ENCODE results near the gene FARP1.

The FARP1 gene

GRCh38 chr13:98279473-98280175 lies 136.7 kb downstream of the FARP1 start:
- H3K4me3 ChIP-seq (ENCODE audit: control insufficient read depth, low read depth, low read length): no peak overlapping the region
- DNase-seq (ENCODE audit: low read depth): no peak
- TF ChIP-seq CTCF (conservative IDR thresholded peaks at IDR 0.05; ENCODE audit: control insufficient read depth, insufficient read depth, low read depth, low read length): no peak

- TF ChIP-seq CTCF (conservative IDR thresholded peaks at IDR 0.05; ENCODE audit: control insufficient read depth, insufficient read depth, low read depth, low read length): no peak
- no peak for DNase-seq (ENCODE audit: low read depth)
- H3K4me3 ChIP-seq (ENCODE audit: control insufficient read depth, low read depth, low read length): no peak overlapping the region
Measured at GRCh38 chr13:98280176-98280510, 137.2 kb downstream of the FARP1 start.

GRCh38 chr13:98284679-98285078 lies 141.8 kb downstream of the FARP1 start:
- no peak for DNase-seq (ENCODE audit: low read depth)
- TF ChIP-seq CTCF (conservative IDR thresholded peaks at IDR 0.05; ENCODE audit: control insufficient read depth, insufficient read depth, low read depth, low read length): no peak
- no peak overlapping the region for H3K4me3 ChIP-seq (ENCODE audit: control insufficient read depth, low read depth, low read length)

GRCh38 chr13:98285317-98285716 lies 142.4 kb downstream of the FARP1 start:
- H3K4me3 ChIP-seq (ENCODE audit: control insufficient read depth, low read depth, low read length): no peak overlapping the region
- no peak for TF ChIP-seq CTCF (conservative IDR thresholded peaks at IDR 0.05; ENCODE audit: control insufficient read depth, insufficient read depth, low read depth, low read length)
- no peak for DNase-seq (ENCODE audit: low read depth)

- TF ChIP-seq CTCF (conservative IDR thresholded peaks at IDR 0.05; ENCODE audit: control insufficient read depth, insufficient read depth, low read depth, low read length): no peak
- no peak overlapping the region for H3K4me3 ChIP-seq (ENCODE audit: control insufficient read depth, low read depth, low read length)
Measured at GRCh38 chr13:98285852-98286594, 143.1 kb downstream of the FARP1 start.

GRCh38 chr13:98286799-98287198 lies 143.9 kb downstream of the FARP1 start:
- TF ChIP-seq CTCF (conservative IDR thresholded peaks at IDR 0.05; ENCODE audit: control insufficient read depth, insufficient read depth, low read depth, low read length): no peak
- H3K4me3 ChIP-seq (ENCODE audit: control insufficient read depth, low read depth, low read length): no peak overlapping the region
- no peak for DNase-seq (ENCODE audit: low read depth)

More at GRCh38 chr13:98285852-98286594, 143.1 kb downstream of the FARP1 start:
- no peak for DNase-seq (ENCODE audit: low read depth)
